ENCODE data around the gene SLFN5.

Gene SLFN5

DNA sequence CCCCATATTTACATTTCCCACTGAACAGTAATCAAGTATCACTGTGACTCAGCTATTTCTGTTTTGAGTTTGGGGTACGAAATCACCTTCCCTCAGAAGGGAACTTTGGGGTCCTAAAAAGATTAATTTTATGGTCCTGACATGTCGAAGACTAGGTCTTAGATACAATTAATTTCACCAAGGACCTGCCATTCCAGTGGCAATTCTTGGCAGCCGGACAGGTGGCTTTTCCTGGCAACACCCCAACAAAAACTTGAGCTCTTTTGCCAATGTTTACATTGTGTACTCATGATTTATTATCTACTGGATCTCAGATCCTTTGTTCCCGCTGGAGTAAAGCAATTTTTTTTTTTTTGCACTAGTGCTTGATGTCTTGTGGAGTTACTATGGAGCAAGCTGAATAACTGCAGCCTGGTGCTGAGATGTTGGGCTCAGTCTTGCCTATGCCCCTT lies 14.4 kb downstream of the SLFN5 start (continued):
- TF ChIP-seq, protein P1, sequence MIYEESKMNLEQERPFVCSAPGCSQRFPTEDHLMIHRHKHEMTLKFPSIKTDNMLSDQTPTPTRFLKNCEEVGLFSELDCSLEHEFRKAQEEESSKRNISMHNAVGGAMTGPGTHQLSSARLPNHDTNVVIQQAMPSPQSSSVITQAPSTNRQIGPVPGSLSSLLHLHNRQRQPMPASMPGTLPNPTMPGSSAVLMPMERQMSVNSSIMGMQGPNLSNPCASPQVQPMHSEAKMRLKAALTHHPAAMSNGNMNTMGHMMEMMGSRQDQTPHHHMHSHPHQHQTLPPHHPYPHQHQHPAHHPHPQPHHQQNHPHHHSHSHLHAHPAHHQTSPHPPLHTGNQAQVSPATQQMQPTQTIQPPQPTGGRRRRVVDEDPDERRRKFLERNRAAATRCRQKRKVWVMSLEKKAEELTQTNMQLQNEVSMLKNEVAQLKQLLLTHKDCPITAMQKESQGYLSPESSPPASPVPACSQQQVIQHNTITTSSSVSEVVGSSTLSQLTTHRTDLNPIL (CRISPR knock-in tag; IDR thresholded peaks at IDR 0.05; ENCODE audit: low read depth) = no peak
- no peak for TF ChIP-seq RARB (CRISPR knock-in tag; IDR thresholded peaks at IDR 0.05)

DNA sequence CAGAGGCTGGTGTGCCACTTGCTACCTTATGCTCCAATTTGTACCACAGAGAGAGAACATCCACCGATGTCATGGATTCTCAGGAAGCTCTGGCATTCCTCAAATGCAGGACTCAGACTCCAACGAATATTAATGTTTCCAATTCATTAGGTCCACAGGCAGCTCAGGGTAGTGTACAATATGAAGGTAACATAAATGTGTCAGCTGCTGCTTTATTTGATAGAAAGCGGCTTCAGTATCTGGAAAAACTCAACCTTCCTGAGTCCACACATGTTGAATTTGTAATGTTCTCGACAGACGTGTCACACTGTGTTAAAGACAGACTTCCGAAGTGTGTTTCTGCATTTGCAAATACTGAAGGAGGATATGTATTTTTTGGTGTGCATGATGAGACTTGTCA lies 16.1 kb downstream of the SLFN5 start:
- no peak for TF ChIP-seq ZC3H10 (CRISPR knock-in tag; IDR thresholded peaks at IDR 0.05)
- no peak for TF ChIP-seq ZNF70 (CRISPR knock-in tag; IDR thresholded peaks at IDR 0.05)
- no peak for TF ChIP-seq BACH2 (CRISPR knock-in tag; IDR thresholded peaks at IDR 0.05; ENCODE audit: borderline replicate concordance)
- TF ChIP-seq, protein P2, sequence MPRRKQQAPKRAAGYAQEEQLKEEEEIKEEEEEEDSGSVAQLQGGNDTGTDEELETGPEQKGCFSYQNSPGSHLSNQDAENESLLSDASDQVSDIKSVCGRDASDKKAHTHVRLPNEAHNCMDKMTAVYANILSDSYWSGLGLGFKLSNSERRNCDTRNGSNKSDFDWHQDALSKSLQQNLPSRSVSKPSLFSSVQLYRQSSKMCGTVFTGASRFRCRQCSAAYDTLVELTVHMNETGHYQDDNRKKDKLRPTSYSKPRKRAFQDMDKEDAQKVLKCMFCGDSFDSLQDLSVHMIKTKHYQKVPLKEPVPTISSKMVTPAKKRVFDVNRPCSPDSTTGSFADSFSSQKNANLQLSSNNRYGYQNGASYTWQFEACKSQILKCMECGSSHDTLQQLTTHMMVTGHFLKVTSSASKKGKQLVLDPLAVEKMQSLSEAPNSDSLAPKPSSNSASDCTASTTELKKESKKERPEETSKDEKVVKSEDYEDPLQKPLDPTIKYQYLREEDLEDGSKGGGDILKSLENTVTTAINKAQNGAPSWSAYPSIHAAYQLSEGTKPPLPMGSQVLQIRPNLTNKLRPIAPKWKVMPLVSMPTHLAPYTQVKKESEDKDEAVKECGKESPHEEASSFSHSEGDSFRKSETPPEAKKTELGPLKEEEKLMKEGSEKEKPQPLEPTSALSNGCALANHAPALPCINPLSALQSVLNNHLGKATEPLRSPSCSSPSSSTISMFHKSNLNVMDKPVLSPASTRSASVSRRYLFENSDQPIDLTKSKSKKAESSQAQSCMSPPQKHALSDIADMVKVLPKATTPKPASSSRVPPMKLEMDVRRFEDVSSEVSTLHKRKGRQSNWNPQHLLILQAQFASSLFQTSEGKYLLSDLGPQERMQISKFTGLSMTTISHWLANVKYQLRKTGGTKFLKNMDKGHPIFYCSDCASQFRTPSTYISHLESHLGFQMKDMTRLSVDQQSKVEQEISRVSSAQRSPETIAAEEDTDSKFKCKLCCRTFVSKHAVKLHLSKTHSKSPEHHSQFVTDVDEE (CRISPR knock-in tag; IDR thresholded peaks at IDR 0.05) = no peak
- no peak for TF ChIP-seq PPARA (CRISPR knock-in tag; IDR thresholded peaks at IDR 0.05; ENCODE audit: borderline replicate concordance)
- no peak for TF ChIP-seq SNAI2 (CRISPR knock-in tag; IDR thresholded peaks at IDR 0.05)
- TF ChIP-seq TCF4 (CRISPR knock-in tag; IDR thresholded peaks at IDR 0.05; ENCODE audit: borderline replicate concordance) = no peak
- TF ChIP-seq, protein P3, sequence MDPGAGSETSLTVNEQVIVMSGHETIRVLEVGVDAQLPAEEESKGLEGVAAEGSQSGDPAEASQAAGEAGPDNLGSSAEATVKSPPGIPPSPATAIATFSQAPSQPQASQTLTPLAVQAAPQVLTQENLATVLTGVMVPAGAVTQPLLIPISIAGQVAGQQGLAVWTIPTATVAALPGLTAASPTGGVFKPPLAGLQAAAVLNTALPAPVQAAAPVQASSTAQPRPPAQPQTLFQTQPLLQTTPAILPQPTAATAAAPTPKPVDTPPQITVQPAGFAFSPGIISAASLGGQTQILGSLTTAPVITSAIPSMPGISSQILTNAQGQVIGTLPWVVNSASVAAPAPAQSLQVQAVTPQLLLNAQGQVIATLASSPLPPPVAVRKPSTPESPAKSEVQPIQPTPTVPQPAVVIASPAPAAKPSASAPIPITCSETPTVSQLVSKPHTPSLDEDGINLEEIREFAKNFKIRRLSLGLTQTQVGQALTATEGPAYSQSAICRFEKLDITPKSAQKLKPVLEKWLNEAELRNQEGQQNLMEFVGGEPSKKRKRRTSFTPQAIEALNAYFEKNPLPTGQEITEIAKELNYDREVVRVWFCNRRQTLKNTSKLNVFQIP (CRISPR knock-in tag; IDR thresholded peaks at IDR 0.05; ENCODE audit: borderline replicate concordance, low read depth) = no peak
- TF ChIP-seq, protein P4, sequence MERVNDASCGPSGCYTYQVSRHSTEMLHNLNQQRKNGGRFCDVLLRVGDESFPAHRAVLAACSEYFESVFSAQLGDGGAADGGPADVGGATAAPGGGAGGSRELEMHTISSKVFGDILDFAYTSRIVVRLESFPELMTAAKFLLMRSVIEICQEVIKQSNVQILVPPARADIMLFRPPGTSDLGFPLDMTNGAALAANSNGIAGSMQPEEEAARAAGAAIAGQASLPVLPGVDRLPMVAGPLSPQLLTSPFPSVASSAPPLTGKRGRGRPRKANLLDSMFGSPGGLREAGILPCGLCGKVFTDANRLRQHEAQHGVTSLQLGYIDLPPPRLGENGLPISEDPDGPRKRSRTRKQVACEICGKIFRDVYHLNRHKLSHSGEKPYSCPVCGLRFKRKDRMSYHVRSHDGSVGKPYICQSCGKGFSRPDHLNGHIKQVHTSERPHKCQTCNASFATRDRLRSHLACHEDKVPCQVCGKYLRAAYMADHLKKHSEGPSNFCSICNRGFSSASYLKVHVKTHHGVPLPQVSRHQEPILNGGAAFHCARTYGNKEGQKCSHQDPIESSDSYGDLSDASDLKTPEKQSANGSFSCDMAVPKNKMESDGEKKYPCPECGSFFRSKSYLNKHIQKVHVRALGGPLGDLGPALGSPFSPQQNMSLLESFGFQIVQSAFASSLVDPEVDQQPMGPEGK (CRISPR knock-in tag; IDR thresholded peaks at IDR 0.05; ENCODE audit: borderline replicate concordance) = no peak
- TF ChIP-seq ZNF8 (CRISPR knock-in tag; IDR thresholded peaks at IDR 0.05) = no peak
- TF ChIP-seq RARB (CRISPR knock-in tag; IDR thresholded peaks at IDR 0.05) = no peak
- no peak for TF ChIP-seq ZFP30 (CRISPR knock-in tag; IDR thresholded peaks at IDR 0.05)
- no peak for ATAC-seq

DNA sequence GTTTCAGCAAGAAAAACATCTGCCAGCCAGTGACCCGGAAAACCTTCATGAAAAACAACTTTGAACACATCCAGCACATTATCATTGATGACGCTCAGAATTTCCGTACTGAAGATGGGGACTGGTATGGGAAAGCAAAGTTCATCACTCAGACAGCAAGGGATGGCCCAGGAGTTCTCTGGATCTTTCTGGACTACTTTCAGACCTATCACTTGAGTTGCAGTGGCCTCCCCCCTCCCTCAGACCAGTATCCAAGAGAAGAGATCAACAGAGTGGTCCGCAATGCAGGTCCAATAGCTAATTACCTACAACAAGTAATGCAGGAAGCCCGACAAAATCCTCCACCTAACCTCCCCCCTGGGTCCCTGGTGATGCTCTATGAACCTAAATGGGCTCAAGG lies 22.2 kb downstream of the SLFN5 start:
- TF ChIP-seq ZFP30 (CRISPR knock-in tag; IDR thresholded peaks at IDR 0.05) (no peak), GLIS3 (CRISPR knock-in tag; IDR thresholded peaks at IDR 0.05) (no peak), ZFP3 (CRISPR knock-in tag; IDR thresholded peaks at IDR 0.05) (no peak), OSR1 (CRISPR knock-in tag; IDR thresholded peaks at IDR 0.05) (no peak), ZNF8 (CRISPR knock-in tag; IDR thresholded peaks at IDR 0.05) (no peak), PPARA (CRISPR knock-in tag; IDR thresholded peaks at IDR 0.05; ENCODE audit: borderline replicate concordance) (no peak), ZNF70 (CRISPR knock-in tag; IDR thresholded peaks at IDR 0.05) (no peak)
- TF ChIP-seq, protein P2 (CRISPR knock-in tag; IDR thresholded peaks at IDR 0.05) = no peak
- ATAC-seq = no peak

DNA sequence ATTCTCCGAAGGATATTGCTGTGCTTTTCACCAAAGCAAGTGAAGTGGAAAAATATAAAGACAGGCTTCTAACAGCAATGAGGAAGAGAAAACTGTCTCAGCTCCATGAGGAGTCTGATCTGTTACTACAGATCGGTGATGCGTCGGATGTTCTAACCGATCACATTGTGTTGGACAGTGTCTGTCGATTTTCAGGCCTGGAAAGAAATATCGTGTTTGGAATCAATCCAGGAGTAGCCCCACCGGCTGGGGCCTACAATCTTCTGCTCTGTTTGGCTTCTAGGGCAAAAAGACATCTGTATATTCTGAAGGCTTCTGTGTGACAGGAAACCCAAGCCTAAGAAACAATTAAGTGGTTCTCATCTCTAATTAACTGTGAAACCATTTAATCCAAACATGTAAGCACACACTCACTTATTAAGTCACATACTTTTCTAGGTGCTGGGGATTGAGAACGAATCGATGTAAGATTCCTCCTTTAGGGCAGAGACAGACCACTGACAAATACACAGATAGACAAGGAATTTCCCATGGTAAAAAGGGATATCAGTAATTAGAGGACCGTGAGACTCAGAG lies 22.8 kb downstream of the SLFN5 start:
- ATAC-seq = no peak
- TF ChIP-seq, protein P5, sequence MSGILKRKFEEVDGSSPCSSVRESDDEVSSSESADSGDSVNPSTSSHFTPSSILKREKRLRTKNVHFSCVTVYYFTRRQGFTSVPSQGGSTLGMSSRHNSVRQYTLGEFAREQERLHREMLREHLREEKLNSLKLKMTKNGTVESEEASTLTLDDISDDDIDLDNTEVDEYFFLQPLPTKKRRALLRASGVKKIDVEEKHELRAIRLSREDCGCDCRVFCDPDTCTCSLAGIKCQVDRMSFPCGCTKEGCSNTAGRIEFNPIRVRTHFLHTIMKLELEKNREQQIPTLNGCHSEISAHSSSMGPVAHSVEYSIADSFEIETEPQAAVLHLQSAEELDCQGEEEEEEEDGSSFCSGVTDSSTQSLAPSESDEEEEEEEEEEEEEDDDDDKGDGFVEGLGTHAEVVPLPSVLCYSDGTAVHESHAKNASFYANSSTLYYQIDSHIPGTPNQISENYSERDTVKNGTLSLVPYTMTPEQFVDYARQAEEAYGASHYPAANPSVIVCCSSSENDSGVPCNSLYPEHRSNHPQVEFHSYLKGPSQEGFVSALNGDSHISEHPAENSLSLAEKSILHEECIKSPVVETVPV (CRISPR knock-in tag; IDR thresholded peaks at IDR 0.05) = no peak
- TF ChIP-seq TCF4 (CRISPR knock-in tag; IDR thresholded peaks at IDR 0.05; ENCODE audit: borderline replicate concordance) (no peak), ESRRG (CRISPR knock-in tag; IDR thresholded peaks at IDR 0.05) (no peak), CSDC2 (CRISPR knock-in tag; IDR thresholded peaks at IDR 0.05) (no peak), BACH2 (CRISPR knock-in tag; IDR thresholded peaks at IDR 0.05; ENCODE audit: borderline replicate concordance) (no peak)
- TF ChIP-seq, protein P4 (CRISPR knock-in tag; IDR thresholded peaks at IDR 0.05; ENCODE audit: borderline replicate concordance) = no peak

Data from SK-N-SH treated with all-trans-retinoic acid at 6 μM for 48 hours (cell line).